ENCODE results near the gene NCL. TPM values are rescaled to one million over a fixed set of nuclear protein-coding genes. Genes with fewer than 3 reads are reported as not detected.

NCL gene
- total RNA-seq, 1 donor from 2014 or later, result 136 TPM

DNA sequence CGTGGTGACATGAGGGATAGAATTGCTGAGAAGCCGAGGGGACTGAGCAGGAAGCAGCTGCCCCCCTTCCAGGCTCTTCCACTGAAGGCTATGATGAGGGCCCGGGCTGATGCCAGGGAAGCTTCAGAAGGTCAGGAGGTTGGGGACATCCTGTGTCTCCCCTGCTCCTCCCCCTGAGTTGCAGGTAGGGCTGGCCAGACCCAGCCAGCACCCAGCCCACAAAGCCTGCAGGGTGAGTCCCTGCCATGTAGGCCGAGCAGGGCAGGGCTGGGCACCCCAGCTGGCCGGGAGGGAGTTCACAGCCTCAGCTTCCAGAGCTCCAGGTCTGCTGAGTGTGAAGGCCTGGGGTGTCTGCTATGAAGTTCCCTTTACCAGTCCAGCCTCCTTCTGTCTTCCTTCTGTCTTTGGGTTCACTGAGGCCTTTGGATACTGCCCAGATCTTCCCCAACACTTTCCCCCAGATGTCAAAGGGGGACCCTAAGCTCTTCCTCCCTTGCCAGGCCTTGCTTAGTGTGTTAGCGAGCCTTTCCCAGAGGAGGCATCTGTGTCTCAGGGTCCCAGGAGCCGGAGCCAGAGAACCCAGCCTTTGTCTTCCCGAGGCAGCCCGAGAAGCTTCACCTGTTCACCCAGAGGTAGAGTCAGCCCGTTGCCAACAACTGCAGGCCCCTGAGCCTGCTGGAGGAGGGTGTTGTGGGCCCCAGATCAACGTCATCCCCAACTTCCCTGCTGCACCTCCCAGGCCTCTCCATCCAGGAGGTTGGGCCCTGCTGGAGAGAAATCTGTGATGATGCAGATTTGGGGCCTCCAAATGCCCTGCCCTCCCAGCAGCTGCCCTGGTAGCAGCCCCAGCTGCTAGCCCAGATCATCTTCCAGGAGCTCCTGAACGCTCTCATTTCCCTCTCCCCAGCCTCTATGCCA is 3.6 kb upstream of the NCL start:
- no peak overlapping the region for H3K4me3 ChIP-seq
- H3K27me3 ChIP-seq, result no peaks in the 10 kb centered on the region
- H3K36me3 ChIP-seq, result peaks cover 0 to 3% of the 10 kb centered on the region in 2 donors
- H3K27ac ChIP-seq, result no peak overlapping the region
- no peaks in the 10 kb centered on the region for H3K9me3 ChIP-seq
- intact Hi-C loops (cut with DNase I), result no loop called here
- no peak for DNase-seq (ENCODE audit: low spot score in 2 of 2)
- H3K4me1 ChIP-seq, result peaks cover 6 to 10% of the 10 kb centered on the region in 2 donors
- TF ChIP-seq, protein P1, sequence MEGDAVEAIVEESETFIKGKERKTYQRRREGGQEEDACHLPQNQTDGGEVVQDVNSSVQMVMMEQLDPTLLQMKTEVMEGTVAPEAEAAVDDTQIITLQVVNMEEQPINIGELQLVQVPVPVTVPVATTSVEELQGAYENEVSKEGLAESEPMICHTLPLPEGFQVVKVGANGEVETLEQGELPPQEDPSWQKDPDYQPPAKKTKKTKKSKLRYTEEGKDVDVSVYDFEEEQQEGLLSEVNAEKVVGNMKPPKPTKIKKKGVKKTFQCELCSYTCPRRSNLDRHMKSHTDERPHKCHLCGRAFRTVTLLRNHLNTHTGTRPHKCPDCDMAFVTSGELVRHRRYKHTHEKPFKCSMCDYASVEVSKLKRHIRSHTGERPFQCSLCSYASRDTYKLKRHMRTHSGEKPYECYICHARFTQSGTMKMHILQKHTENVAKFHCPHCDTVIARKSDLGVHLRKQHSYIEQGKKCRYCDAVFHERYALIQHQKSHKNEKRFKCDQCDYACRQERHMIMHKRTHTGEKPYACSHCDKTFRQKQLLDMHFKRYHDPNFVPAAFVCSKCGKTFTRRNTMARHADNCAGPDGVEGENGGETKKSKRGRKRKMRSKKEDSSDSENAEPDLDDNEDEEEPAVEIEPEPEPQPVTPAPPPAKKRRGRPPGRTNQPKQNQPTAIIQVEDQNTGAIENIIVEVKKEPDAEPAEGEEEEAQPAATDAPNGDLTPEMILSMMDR (IDR thresholded peaks at IDR 0.05), result no peak

DNA sequence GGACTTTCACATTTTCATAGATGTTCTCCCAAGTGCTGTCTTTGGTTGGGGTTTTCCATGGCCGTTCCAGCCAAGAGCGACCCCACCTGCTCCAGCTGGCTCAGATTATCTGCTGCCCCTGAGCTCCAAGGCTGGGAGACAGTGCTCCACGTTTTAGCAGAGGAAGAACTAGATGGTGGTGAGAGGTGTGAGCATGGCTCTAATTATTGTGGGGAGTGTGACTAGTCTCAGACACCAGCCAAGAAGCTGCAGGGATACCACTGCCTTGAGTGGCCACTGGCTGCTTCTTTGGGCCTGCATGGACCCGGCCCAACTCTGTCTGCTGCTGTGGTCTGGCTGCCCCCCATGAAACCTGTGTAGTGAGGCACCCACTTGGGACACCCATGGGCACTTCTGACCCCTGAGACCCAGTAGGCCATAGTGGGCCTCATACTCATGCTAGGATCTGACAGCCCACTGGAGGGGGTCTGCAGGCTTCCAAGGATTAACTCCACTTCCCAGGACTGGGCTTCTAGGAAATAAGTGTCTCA is 2.8 kb upstream of the NCL start:
- TF ChIP-seq, protein P1 (IDR thresholded peaks at IDR 0.05), result no peak
- Histone ChIP-seq H3K27ac (no peak overlapping the region), H3K36me3 (peaks cover 8 to 10% of the 10 kb centered on the region in 2 donors), H3K4me1 (peaks cover 6 to 13% of the 10 kb centered on the region in 2 donors), H3K9me3 (no peaks in the 10 kb centered on the region), H3K4me3 (no peak overlapping the region), H3K27me3 (no peaks in the 10 kb centered on the region)
- intact Hi-C loops (cut with DNase I), result no loop called here
- DNase-seq (ENCODE audit: low spot score in 2 of 2), result no peak

DNA sequence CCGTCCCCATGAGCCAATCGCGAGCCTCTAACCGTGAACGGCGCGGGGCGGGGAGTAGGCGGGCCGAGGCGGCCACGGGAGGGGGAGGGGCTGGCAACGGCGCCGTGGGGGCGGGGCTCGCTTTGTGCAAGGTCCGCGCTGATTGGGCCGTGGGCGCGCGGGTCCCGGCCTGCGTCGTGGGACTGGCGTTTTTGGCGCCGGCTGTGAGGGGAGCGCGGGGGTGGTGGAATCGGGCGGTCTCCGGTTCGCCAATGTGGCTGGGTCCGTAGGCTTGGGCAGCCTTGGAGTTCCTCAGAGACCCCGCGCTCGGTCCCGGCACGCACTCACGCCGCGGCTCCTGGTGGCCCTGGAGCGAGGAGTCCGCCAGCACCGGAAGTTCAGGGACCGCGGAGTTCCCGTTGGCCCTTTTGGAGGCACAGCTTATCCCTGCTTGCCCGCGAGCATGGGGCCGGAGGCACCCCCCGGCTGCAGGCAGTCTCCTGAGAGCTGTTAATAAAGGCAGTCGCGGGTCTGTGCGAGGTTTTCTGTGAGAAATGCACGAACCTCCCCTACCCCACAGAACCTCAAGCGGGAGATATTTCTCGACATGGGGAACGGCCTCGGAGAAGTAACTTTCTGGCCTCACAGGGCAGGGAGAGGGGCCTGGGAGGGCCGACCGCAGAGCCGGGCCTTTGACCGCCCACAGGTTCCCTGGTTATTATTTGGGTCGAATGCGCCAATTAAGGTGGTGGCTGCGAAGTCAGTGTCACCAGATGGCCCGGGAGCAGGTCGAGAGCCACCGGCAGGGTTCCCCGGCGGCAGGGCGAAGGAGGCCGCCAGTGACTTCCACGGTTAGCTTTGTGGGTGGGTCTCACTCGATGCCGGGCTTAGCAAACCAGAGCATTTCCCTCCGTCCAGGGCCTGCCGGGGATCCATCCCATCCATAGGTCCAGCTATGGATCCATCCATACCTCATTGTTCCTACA is 574 bp upstream of the NCL start:
- Histone ChIP-seq H3K9me3 (no peaks in the 10 kb centered on the region), H3K27me3 (no peaks in the 10 kb centered on the region), H3K4me1 (peaks cover 6 to 16% of the 10 kb centered on the region in 2 donors), H3K4me3 (peak overlapping the region; percentile 78 to 79), H3K36me3 (peaks cover 30% of the 10 kb centered on the region in 2 donors), H3K27ac (peak overlapping the region; percentile 97 to 98)
- intact Hi-C loops (cut with DNase I), result loop anchor here (1.0 to 5.0 kb wide), 6 partner anchors 18 to 1544 kb away; no protein-coding TSS in a partner anchor
- peak; percentile 93 to 99 for DNase-seq (ENCODE audit: low spot score in 2 of 2)
- TF ChIP-seq, protein P1 (IDR thresholded peaks at IDR 0.05), result peak in 1 of 3 experiments; percentile 19

DNA sequence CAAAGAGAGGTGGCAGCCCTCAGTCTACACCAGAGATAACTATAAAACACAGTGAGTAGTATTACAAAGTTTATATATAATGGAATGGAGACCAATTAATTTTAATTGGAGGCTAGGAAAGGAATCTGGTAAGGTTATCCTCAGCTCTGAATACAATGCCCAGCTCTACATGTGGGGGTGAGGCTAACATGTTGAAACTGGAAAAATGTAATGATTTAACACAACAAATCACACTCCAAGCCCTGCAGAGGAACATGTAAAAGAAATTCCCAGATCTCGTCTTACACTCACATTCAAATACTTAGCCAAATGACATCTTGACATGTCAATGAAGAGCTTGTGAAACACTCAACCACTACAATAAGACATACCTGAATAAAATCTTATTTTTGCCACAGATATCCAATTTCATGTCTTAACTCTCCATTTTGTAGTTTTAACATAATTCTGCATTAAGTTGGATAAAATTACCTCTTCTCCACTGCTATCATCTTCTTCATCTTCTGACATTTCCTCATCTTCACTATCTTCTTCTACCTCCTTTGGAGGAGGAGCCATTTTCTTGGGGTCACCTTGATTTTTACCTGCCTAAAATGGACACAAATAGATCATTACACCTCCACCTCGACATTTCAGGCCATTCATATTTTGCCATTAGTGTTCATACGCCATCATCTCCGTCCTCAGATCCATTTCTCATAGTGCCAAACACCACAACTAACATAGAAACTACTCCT is 1.4 kb downstream of the NCL start:
- Histone ChIP-seq H3K27me3 (no peaks in the 10 kb centered on the region), H3K4me3 (peak overlapping the region; percentile 78 to 79), H3K27ac (peak overlapping the region in 1 of 2 donors; percentile 98), H3K36me3 (peaks cover 50% of the 10 kb centered on the region in 2 donors), H3K9me3 (no peaks in the 10 kb centered on the region), H3K4me1 (peaks cover 6 to 16% of the 10 kb centered on the region in 2 donors)
- DNase-seq (ENCODE audit: low spot score in 2 of 2), result no peak
- TF ChIP-seq, protein P1 (IDR thresholded peaks at IDR 0.05), result no peak
- intact Hi-C loops (cut with DNase I), result loop anchor here (5.0 kb wide), 1 partner anchor 271 kb away; no protein-coding TSS in a partner anchor

All from ascending aorta (tissue), 2 donors.